MCF 10A (cell line): ENCODE data around the gene STEAP3. TPM values are rescaled to one million over a fixed set of nuclear protein-coding genes. Genes with fewer than 3 reads are reported as not detected.

Experiments used
- BruUV-seq: library from RNA; stranded (reverse); fragments of 400-500 nt; replicated peaks from 2 replicates; lab custom pipeline; 2021; lab: Mats Ljungman, UMichigan
- CTCF ChIA-PET: fragments of 300-600 bp; sonication (Branson Sonifier 250); formaldehyde crosslinking; extraction: SDS; loops from one replicate; lab custom pipeline; 2021; ENCODE audit warnings: antibody characterized with exemption, inconsistent platforms; lab: Yijun Ruan, JAX
- POLR2A ChIA-PET: fragments of 300-600, 350-650 bp; sonication (Branson Sonifier 250); formaldehyde crosslinking; extraction: SDS; loops from one replicate; lab custom pipeline; 2020; ENCODE audit warnings: antibody characterized with exemption, inconsistent platforms; lab: Yijun Ruan, JAX
- DNase-seq: peaks from one replicate; pipeline ENCODE4 v3.0.0-alpha.2; 2018; ENCODE audit not compliant: unreplicated experiment
- H3K27ac Mint-ChIP-seq: one replicate; pipeline ENCODE4 v1.8.0; 2022; ENCODE audit warnings: mild to moderate bottlenecking, low read depth, mixed read lengths; ENCODE audit not compliant: unreplicated experiment
- H3K27me3 Mint-ChIP-seq: one replicate; pipeline ENCODE4 v1.8.0; 2022; ENCODE audit warnings: mixed read lengths; ENCODE audit not compliant: insufficient read depth, unreplicated experiment
- H3K36me3 Mint-ChIP-seq: one replicate; pipeline ENCODE4 v1.8.0; 2022; ENCODE audit warnings: mild to moderate bottlenecking, moderate library complexity, mixed read lengths; ENCODE audit not compliant: insufficient read depth, unreplicated experiment
- H3K4me1 Mint-ChIP-seq: one replicate; pipeline ENCODE4 v1.8.0; 2022; ENCODE audit warnings: mixed read lengths; ENCODE audit not compliant: insufficient read depth, unreplicated experiment
- H3K4me3 Mint-ChIP-seq: one replicate; pipeline ENCODE4 v1.8.0; 2022; ENCODE audit warnings: mild to moderate bottlenecking, moderate library complexity, mixed read lengths; ENCODE audit not compliant: unreplicated experiment
- H3K9me3 Mint-ChIP-seq: one replicate; pipeline ENCODE4 v1.8.0; 2022; ENCODE audit warnings: mixed read lengths; ENCODE audit not compliant: unreplicated experiment
- CTCF ChIP-seq: fragments of 200-600 bp; IDR thresholded peaks from one replicate; pipeline ENCODE4 v1.8.0; 2022; ENCODE audit warnings: antibody characterized with exemption, mild to moderate bottlenecking; ENCODE audit not compliant: unreplicated experiment
- intact Hi-C: fragments of 100-400 bp; cut with micrococcal nuclease; formaldehyde crosslinking; loops from 2 replicates; pipeline ENCODE4 v1.14.1; 2022
- total RNA-seq: library from RNA; stranded (reverse); gene quantifications from 2 replicates; pipeline ENCODE4 v1.2.3, GENCODE V29; 2022

Gene STEAP3
- total RNA-seq, 1 experiment from 2014 or later, result 25.0 TPM

GRCh38 chr2:119181791-119182445 lies 41.7 kb upstream of the STEAP3 start:
- peaks cover 14% of the 10 kb centered on the region for H3K4me1 Mint-ChIP-seq
- no peaks in the 10 kb centered on the region for H3K36me3 Mint-ChIP-seq
- no peak for TF ChIP-seq CTCF
- no peak overlapping the region for H3K27ac Mint-ChIP-seq
- POLR2A ChIA-PET, result no interaction called here
- CTCF ChIA-PET, result interaction anchor here (0.6 to 1.2 kb wide), 3 partner anchors 109 to 300 kb away, joined by 3 to 7 read pairs (median 3); no protein-coding TSS in a partner anchor
- no peak for DNase-seq
- no peak overlapping the region for H3K4me3 Mint-ChIP-seq
- H3K27me3 Mint-ChIP-seq, result no peaks in the 10 kb centered on the region
- H3K9me3 Mint-ChIP-seq, result no peaks in the 10 kb centered on the region
- BruUV-seq, result no TSS peak
- intact Hi-C loops, result no loop called here

- intact Hi-C loops, result no loop called here
- H3K4me3 Mint-ChIP-seq, result no peak overlapping the region
- H3K27ac Mint-ChIP-seq, result peak overlapping the region; percentile 41
- no peaks in the 10 kb centered on the region for H3K27me3 Mint-ChIP-seq
- no peaks in the 10 kb centered on the region for H3K9me3 Mint-ChIP-seq
- H3K4me1 Mint-ChIP-seq, result peaks cover 7% of the 10 kb centered on the region
- DNase-seq, result peak; percentile 74
- ChIA-PET CTCF (interaction anchor here (2.2 to 3.8 kb wide), 2 partner anchors 10 to 302 kb away, joined by 10 to 13 read pairs; no protein-coding TSS in a partner anchor), POLR2A (interaction anchor here (1.2 kb wide), 2 partner anchors 8 to 9 kb away, joined by 3 to 4 read pairs; no protein-coding TSS in a partner anchor)
- TF ChIP-seq CTCF, result no peak
- no peaks in the 10 kb centered on the region for H3K36me3 Mint-ChIP-seq
- BruUV-seq, result no TSS peak
These were observed 39.1 kb upstream of the STEAP3 start for GRCh38 chr2:119184512-119184911.

- BruUV-seq, result no TSS peak
- H3K4me1 Mint-ChIP-seq, result peaks cover 17% of the 10 kb centered on the region
- TF ChIP-seq CTCF, result no peak
- DNase-seq, result no peak
- H3K27me3 Mint-ChIP-seq, result no peaks in the 10 kb centered on the region
- no peaks in the 10 kb centered on the region for H3K36me3 Mint-ChIP-seq
- H3K9me3 Mint-ChIP-seq, result no peaks in the 10 kb centered on the region
- POLR2A ChIA-PET, result no interaction called here
- H3K27ac Mint-ChIP-seq, result no peak overlapping the region
- H3K4me3 Mint-ChIP-seq, result no peak overlapping the region
- intact Hi-C loops, result no loop called here
- CTCF ChIA-PET, result interaction anchor here (0.6 to 2.0 kb wide), 4 partner anchors 15 to 118 kb away, joined by 3 to 10 read pairs (median 4); no protein-coding TSS in a partner anchor
These were observed 33.1 kb upstream of the STEAP3 start for GRCh38 chr2:119190321-119191111.

GRCh38 chr2:119192893-119193292 lies 30.7 kb upstream of the STEAP3 start:
- no peaks in the 10 kb centered on the region for H3K27me3 Mint-ChIP-seq
- H3K27ac Mint-ChIP-seq, result no peak overlapping the region
- H3K4me3 Mint-ChIP-seq, result no peak overlapping the region
- intact Hi-C loops, result no loop called here
- H3K36me3 Mint-ChIP-seq, result no peaks in the 10 kb centered on the region
- CTCF ChIA-PET, result interaction anchor here (0.7 to 1.7 kb wide), 9 partner anchors 13 to 310 kb away, joined by 3 to 6 read pairs (median 5); no protein-coding TSS in a partner anchor
- no peak for DNase-seq
- no peaks in the 10 kb centered on the region for H3K9me3 Mint-ChIP-seq
- H3K4me1 Mint-ChIP-seq, result peaks cover 29% of the 10 kb centered on the region
- no TSS peak for BruUV-seq
- no peak for TF ChIP-seq CTCF
- POLR2A ChIA-PET, result interaction anchor here (0.5 to 1.7 kb wide), 4 partner anchors 8 to 122 kb away, joined by 3 to 4 read pairs (median 4); no protein-coding TSS in a partner anchor
